ENCODE results near the gene MROH8.

MROH8 gene

GRCh38 chr20:37198932-37199660, 19.7 kb upstream of the MROH8 start:
- DNase-seq, result no peak

DNA sequence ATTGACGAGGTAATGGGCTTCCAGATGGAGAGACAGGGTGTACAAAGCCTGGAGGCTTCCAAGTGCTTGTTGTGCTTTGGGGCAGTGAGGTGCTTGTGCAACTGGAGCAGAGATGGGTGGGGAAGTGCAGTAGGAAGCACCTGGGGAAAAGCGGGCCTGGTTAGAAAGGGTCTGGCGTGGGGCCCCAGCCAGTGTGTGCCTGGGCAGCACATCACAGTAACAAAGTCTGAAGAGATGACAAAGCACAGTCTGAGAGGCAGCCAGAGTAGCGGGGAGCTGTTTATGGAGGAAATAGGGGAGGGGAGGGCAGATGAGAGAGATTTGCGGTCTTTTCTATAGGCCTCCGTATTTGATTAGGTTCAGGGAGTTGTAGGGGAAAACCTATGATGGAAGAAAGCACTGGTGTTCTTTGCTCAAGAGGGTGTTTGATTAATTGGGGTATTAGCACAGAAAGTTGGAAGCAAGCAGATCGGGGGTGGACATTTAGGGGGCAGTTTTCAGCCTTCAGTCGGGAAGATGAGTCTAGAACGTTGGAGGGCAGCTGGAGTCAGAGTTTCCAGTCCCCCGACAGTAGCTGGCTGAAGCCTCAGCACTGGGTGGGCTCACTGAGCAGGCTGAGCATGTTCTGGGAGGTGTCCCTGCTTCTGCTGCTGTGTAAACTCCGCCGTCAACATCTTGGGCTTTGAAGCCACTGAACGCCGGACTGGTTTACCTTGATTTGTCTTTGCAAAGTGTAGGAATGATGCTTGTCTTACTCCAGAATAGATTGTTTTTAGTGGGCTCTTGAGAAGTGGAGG, 15.5 kb upstream of the MROH8 start:
- no peak for DNase-seq

DNA sequence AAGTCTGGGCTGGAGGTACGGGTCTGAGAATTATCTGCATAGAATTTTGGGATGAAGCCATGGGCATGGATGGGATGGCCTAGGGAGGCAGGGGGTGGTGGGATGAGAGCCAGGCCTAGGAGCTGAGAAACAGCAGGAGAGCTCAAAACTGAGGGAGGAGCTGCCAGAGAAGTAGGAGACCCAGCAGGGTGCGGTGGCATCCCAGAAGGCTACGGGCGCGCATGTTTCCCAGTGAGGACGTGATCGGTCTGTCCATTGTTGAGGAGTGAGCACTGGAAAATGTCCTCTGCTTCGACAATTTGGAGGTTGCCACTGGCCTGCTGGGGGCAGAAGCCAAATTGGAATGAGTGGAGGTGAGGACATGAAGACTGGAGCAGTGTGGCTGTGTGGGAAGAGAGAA, 14.5 kb upstream of the MROH8 start:
- DNase-seq, result no peak

DNA sequence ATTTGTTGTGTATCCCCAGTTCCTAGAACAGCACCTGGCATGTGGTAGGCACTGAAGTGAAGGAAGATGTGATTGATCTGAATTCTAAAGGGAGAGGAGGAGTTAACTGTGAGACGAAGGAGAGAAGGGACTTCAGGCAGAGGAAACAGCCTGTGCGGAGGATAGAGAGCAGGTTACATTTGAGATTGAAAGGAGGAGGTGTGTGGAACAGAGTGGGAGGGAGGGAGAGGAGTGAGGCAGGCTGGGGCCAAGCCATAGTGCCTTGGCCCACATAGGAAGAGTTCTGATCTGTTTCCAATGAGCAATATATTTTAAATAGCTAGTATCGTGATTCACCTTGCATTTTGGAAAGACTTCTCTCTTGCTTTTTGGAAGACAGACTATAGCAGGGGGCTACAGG, 13.9 kb upstream of the MROH8 start:
- no peak for DNase-seq

DNA sequence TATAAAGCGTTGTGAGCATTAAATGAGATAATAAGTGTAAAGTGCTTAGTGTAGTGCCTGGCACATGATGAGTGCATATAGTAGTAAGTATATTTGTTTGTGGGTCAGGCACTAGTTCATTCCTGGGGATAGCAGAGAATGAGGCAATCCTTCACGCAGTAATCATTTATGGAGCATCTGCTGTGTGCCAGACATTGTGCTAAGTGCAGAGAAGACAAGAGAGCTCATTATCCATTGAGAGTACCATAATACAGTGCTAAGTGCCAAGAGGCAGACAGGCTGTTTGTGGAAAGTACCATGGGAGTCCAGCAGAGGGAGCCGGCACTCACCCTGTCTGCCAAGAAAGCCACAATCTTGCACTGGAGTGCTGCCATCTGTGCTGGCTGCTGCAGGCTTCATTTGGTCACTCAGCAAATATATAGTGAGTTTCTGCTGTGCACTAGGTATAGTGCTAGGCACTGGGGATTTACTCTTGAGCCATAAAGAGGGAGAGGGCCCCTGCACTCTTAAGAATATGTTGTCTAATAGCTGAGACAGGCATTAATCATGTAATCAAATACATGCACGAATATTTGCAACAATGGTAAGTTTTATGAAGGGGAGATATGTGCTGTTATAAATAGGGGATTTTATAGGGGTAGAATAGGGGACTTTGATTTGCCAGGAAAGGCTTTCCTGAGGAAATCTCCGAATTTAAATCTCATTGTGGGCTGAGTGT, 12.9 kb upstream of the MROH8 start:
- DNase-seq, result peak; percentile 50

DNA sequence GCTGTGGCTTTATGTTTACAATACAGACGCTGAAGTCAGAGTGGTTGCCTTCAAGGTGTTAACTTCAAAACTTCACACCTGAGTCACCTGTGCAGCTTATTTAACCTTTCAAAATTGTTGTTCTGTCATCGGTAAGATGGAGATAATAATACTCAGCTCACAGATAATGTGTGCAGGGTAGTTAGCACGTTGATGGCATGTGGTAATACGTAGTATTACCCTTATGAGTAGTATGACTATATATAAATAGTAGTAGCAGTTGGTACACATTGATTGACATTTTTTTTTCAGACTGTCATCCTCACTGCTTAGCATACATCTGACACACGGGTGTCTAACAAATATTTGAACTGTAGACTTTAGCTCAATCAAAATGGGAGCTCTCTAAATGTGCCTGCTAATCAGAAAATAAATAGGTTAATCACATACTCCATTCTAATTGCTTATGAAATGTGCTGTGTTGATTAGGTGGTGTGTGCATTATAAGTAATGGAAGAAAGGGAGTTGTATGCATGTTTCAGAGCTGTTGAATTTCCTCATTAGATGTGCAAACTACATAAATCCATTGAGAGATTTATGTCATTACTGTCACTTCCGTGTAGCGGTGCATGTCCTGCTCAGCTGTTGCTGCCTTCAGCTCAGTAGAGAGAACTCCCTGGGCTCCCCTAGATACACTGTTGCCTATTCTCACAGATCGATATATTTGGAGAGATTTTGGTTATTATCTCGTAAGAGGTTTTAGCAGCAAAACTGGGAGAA, 11.2 kb upstream of the MROH8 start:
- DNase-seq, result no peak

DNA sequence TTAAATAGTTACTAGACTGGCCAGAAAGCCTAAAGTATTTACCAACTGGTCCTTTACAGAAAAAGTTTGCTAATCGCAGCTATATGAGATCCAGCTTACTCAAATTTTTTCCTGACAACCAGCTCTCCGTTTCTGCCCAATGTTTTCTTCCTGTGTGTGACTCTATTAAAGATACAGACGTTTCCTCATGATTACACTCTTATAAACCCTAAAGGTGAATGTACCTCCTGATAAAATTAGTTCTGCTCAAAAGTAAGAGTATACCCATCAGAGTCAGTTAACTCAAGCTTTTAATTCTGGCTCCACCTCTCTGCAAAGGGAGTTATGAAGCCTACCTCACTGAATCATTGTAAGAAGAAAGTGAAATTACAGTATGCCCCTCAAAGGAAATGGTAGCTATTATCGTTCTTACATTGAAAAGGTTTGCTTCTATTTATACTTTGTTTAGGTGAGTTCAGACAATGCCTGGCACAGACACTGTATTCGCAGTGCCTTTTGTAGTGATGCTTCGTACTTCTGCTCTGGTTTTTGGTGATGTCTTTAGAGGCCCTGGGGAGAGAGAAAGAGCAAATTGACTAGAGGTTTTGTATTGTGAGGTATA, 10.2 kb upstream of the MROH8 start:
- no peak for DNase-seq

DNA sequence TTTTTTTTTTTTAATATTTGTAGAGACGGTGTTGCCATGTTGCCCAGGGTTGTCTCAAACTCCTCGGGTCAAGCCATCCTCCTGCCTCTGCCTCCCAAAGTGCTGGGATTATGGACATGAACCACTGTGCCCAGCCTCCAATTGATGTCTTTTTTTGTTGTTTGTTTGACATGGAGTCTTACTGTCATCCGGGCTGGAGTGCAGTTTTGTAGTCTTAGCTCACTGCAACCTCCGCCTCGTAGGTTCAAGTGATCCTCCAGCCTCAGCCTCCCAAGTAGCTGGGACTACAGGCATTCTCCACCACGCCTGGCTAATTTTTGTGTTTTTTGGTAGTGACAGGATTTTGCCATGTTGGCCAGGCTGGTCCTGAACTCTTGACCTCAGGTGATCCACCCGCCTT, 9.4 kb upstream of the MROH8 start:
- DNase-seq, result no peak

DNA sequence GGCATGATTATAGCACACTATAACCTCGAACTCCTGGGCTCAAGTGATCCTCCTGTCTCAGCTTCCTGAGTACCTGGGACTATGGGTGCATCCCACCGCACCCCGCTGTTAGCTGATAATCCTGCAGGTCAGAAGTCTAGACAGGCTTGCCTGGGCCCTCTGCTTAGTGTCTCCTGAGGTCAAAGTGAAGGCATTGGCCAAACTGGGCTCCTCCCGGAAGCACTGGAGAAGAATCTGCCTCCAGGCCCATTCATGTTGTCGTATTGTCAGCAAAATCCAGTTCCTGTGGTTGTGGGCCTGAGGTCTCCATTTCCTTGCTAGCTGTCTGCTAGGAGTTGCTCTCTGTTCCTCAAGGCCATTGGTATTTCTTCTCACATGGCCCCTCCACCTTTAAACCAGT, 6.3 kb upstream of the MROH8 start:
- DNase-seq, result no peak

- DNase-seq, result no peak
These were observed 556 bp upstream of the MROH8 start for GRCh38 chr20:37179683-37180524.

GRCh38 chr20:37172836-37173235, 6.5 kb downstream of the MROH8 start:
- DNase-seq, result no peak

GRCh38 chr20:37166867-37167266, 12.5 kb downstream of the MROH8 start:
- DNase-seq, result no peak

GRCh38 chr20:37165031-37165430, 14.3 kb downstream of the MROH8 start:
- DNase-seq, result no peak

DNA sequence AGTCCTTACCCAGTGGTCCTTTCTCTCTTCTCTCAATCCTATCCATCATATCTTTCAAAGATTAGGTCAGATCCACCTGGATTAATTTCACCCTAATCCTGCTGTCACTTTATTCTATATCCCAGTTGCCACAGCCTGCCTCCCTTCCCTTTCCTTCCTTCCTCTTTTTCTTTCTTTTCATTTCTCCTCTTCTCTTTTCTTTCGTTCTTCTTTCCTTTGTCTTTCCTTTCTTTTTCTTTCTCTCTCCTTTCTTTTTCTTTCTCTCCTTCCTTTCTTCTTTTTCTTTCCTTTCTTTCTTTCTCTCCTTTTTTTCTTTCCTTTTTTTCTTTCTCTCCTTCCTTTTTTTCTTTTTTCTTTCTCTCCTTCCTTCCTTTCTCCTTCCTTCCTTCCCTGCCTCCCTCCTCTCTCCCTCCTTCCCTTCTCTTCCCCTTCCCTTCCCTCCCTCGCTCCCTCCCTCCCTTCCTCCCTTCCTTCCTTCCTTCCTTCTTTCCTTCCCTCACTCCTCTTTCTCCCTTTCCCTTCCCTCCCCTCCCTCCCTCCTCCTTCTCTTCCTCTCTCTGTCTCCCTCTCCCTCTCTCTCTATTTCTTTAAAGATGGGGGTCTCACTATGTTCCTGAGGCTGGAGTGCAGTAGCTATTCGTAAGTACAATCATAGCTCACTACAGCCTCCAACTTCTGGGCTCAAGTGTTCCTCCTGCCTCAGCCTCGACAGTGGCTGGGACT, 15.4 kb downstream of the MROH8 start:
- DNase-seq, result no peak

DNA sequence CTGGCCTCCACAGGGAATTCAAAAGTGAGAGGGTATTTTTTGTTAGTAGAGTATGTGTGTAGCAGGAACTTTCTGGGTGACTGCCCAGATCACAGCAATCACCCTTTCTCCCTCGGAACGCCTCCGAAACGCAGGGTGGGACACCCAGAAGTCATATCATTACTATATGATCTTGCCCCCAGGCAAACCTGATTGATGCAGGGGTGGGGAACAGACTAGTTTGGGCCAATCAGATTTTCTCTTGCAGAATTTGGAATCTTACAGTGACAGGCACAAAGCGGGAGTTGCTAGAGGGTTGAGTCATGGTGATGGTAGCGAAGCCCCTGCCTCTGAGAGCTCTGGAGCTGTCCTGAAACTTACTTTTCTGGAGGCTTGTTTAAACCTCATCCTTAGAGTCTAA, 16.7 kb downstream of the MROH8 start:
- no peak for DNase-seq

DNA sequence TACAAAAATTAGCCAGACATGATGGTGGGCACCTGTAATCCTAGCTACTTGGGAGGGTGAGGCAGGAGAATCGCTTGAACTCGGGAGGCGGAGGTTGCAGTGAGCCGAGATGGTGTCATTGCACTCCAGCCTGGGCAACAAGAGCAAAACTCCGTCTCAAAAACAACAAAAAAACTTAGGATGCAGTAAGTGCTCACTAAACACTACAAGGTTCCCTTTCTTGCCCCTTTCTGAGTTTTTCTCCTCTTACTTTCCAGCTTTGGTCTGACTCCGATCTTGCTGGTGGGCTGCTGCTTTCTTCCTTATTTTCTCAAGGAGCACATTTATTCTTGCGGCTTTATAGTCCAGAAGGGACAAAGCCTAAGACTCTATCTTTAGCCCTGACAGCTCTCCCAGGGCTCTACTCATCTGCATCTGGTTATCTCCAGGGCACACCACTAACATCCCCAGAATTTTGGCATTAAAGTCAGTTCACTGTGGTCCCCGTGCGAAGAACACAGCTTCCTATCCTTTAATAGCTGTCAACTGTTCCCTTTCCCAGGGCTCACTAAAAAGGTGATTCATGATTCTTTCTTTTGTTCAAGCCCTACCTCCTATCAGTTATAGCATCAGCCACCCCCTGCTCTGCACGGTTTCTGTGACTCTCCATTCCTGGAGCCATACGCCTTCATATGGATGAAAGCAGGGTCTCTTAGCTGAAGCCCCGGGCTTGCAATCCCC, 17.4 kb downstream of the MROH8 start:
- no peak for DNase-seq

DNA sequence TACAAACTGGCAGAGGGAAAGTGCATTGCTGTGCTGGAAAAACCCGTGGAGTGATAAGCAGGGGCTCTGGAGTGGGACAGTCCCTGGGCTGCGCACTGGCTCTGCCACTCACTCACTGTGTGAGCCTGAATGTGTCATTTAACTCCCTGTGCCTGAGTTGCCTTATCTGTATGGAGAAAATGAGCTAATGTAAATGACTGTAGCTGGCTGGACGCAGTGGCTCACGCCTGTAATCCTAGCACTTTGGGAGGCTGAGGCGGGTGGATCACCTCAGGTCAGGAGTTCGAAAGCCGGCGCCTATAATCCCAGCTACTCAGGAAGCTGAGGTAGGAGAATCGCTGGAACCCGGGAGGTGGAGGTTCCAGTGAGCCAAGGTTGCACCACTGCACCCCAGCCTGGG, 18.7 kb downstream of the MROH8 start:
- DNase-seq, result no peak

- DNase-seq, result no peak
These were observed 21.1 kb downstream of the MROH8 start for GRCh38 chr20:37158248-37158647.

GRCh38 chr20:37155987-37156386, 23.4 kb downstream of the MROH8 start:
- DNase-seq, result no peak

DNA sequence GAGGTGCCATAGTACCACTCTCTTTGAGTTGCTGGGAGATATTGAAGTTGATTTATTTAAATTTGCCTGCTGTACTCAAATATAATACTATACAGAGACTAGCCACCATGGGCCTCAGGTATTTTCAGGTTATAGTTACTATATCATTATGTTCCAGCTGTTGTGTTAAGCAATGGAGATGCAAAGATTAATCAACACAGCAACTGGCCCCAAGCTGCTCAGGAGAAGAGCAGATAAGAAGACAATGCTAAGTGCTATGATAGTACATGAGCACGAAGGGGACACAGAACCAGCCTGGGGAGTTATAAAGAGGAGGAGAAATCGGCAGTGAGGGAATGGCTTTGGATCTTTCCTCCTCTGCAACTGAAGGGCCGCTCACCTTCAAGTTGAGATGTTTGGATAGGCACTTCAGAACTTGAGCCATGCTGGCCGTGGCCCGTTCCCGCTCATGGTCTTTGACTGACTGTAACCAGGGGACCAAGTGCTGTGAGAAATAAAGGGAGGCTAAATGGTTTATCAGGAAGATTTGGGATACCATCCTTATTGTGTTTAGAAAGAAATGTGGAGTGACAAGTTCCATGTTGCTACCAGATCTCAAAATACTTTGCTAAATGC, 24.6 kb downstream of the MROH8 start:
- no peak for DNase-seq
